ENCODE measurements around the gene CHCT1.

CHCT1 gene

GRCh38 chr17:60391471-60392041, 30.7 kb upstream of the CHCT1 start:
- Mint-ChIP-seq H3K36me3 (ENCODE audit: low read depth) (no peaks in the 10 kb centered on the region), H3K4me1 (peaks cover 45% of the 10 kb centered on the region), H3K4me3 (peak overlapping the region; percentile 96 to 99 (median 97)), H3K9me3 (no peaks in the 10 kb centered on the region), H3K27ac (peak overlapping the region; percentile 90 to 97 (median 94)), H3K27me3 (ENCODE audit: low read depth) (peaks cover 3% of the 10 kb centered on the region)
- TF ChIP-seq CTCF (IDR thresholded peaks at IDR 0.05; ENCODE audit: unreplicated experiment in 3 of 3): no peak

GRCh38 chr17:60392042-60392844, 30.0 kb upstream of the CHCT1 start, which contains the start of gene USP32:
Gene USP32 (minus strand): TSS chr17:60392133. CDS start chr17:60391939, 194 bp downstream.
- peak in 2 of 3 experiments; percentile 14 to 25 for TF ChIP-seq CTCF (IDR thresholded peaks at IDR 0.05; ENCODE audit: unreplicated experiment in 3 of 3)
- Mint-ChIP-seq H3K27ac (peak within 1 kb of the TSS; percentile 90 to 97 (median 94)), H3K36me3 (ENCODE audit: low read depth) (no peaks in the 10 kb centered on the region), H3K9me3 (no peaks in the 10 kb centered on the region), H3K4me3 (peak within 1 kb of the TSS; percentile 96 to 99 (median 97)), H3K27me3 (ENCODE audit: low read depth) (peaks cover 3% of the 10 kb centered on the region), H3K4me1 (peaks cover 40% of the 10 kb centered on the region)

GRCh38 chr17:60392845-60393702, 29.2 kb upstream of the CHCT1 start:
- Mint-ChIP-seq H3K36me3 (ENCODE audit: low read depth) (no peaks in the 10 kb centered on the region), H3K27me3 (ENCODE audit: low read depth) (peaks cover 3% of the 10 kb centered on the region), H3K4me3 (peak overlapping the region; percentile 96 to 99 (median 97)), H3K4me1 (peaks cover 36% of the 10 kb centered on the region), H3K27ac (peak overlapping the region; percentile 90 to 97 (median 94)), H3K9me3 (no peaks in the 10 kb centered on the region)
- TF ChIP-seq CTCF (IDR thresholded peaks at IDR 0.05; ENCODE audit: unreplicated experiment in 3 of 3): no peak

GRCh38 chr17:60393840-60394723, 28.2 kb upstream of the CHCT1 start:
- Mint-ChIP-seq H3K4me1 (peaks cover 26% of the 10 kb centered on the region), H3K27ac (peak overlapping the region; percentile 52 to 79 (median 79)), H3K4me3 (peak overlapping the region; percentile 48 to 65 (median 65)), H3K27me3 (ENCODE audit: low read depth) (peaks cover 3% of the 10 kb centered on the region), H3K36me3 (ENCODE audit: low read depth) (no peaks in the 10 kb centered on the region), H3K9me3 (no peaks in the 10 kb centered on the region)
- no peak for TF ChIP-seq CTCF (IDR thresholded peaks at IDR 0.05; ENCODE audit: unreplicated experiment in 3 of 3)

GRCh38 chr17:60395508-60396065, 26.7 kb upstream of the CHCT1 start:
- no peaks in the 10 kb centered on the region for H3K9me3 Mint-ChIP-seq
- no peak overlapping the region for H3K4me3 Mint-ChIP-seq
- H3K4me1 Mint-ChIP-seq: peaks cover 15% of the 10 kb centered on the region
- H3K36me3 Mint-ChIP-seq (ENCODE audit: low read depth): no peaks in the 10 kb centered on the region
- H3K27ac Mint-ChIP-seq: no peak overlapping the region
- no peak for TF ChIP-seq CTCF (IDR thresholded peaks at IDR 0.05; ENCODE audit: unreplicated experiment in 3 of 3)
- peaks cover 3% of the 10 kb centered on the region for H3K27me3 Mint-ChIP-seq (ENCODE audit: low read depth)

Data from nephron (organoid).